SKM-1 treated with dmso at 0.1 percent for 144 hours (cell line): ENCODE data around the gene OR10A3.
A peak's percentile ranks its signal among the peaks of the same experiment; 100 is the strongest.

ENCODE experiments used
- DNase-seq: peaks from one replicate; lab custom pipeline; 2025; ENCODE audit not compliant: unreplicated experiment; lab: John Stamatoyannopoulos, UW

Gene OR10A3

GRCh38 chr11:7892840-7893254, 48.7 kb downstream of the OR10A3 start:
- peak; percentile 42 for DNase-seq

- DNase-seq: peak; percentile 10
Observed at GRCh38 chr11:7892059-7892699, 49.3 kb downstream of the OR10A3 start.

- DNase-seq: no peak
Observed at GRCh38 chr11:7890417-7891172, 50.9 kb downstream of the OR10A3 start.

- DNase-seq: no peak
Observed at GRCh38 chr11:7889985-7890384, 51.5 kb downstream of the OR10A3 start.
